Adrenal gland (tissue), 12 donors: ENCODE results near the gene KRTAP5-11. TPM values are rescaled to one million over a fixed set of nuclear protein-coding genes. Genes with fewer than 3 reads are reported as not detected.

ENCODE experiments used
- DNase-seq, 7 donors: peaks; one replicate each; pipeline ENCODE4 v3.0.0-alpha.2; 2019 to 2020
- H3K27ac ChIP-seq, 5 donors: fragments of 200-600 bp; sonication (generic) in 4 of 5; 1 replicate in 3 of 5; 2 replicates in 2 of 5; pipeline versions ENCODE4 v1.5.1 to v1.8.0; 2016 to 2020; ENCODE audit warnings: mild to moderate bottlenecking in 1 of 5
- H3K27me3 ChIP-seq: fragments of 200-600 bp; 2 replicates; pipeline ENCODE4 v1.8.0; 2021
- H3K36me3 ChIP-seq, 2 donors: fragments of 200-600 bp; replicated peaks in 1 of 2; 1 replicate in 1 of 2; 2 replicates in 1 of 2; pipeline versions ENCODE4 v1.5.1 to v1.8.0; 2018 to 2022
- H3K4me1 ChIP-seq, 2 donors: fragments of 200-600 bp; replicated peaks in 1 of 2; 1 replicate in 1 of 2; 2 replicates in 1 of 2; pipeline versions ENCODE4 v1.5.1 to v1.8.0; 2018 to 2021
- H3K4me3 ChIP-seq, 4 donors: fragments of 200-600 bp; sonication (generic) in 3 of 4; one replicate each; pipeline ENCODE4 v1.5.1; 2016 to 2018
- H3K9me3 ChIP-seq, 3 donors: fragments of 200-600 bp; sonication (generic) in 1 of 3; replicated peaks in 1 of 3; 1 replicate in 2 of 3; 2 replicates in 1 of 3; pipeline versions ENCODE4 v1.5.1 to v1.8.0; 2016 to 2021
- CTCF ChIP-seq, 6 experiments: fragments of 450-650 bp in 4 of 6; fragments of 200-600 bp in 2 of 6; sonication (generic) in 1 of 6; IDR thresholded peaks; 1 replicate in 5 of 6; 2 replicates in 1 of 6; pipeline versions ENCODE4 v1.5.1 to v1.8.0; 2016 to 2021; ENCODE audit warnings: antibody characterized with exemption in 6 of 6, mild to moderate bottlenecking in 2 of 6, moderate library complexity in 1 of 6
- POLR2A ChIP-seq, 2 donors: fragments of 450-650 bp; IDR thresholded peaks; one replicate each; pipeline ENCODE4 v1.6.1; 2017; ENCODE audit warnings: antibody characterized with exemption in 2 of 2, mild to moderate bottlenecking in 2 of 2, moderate library complexity in 1 of 2
- WGBS, 4 donors: extraction: QIAGEN DNeasy Blood & Tissue Kit in 2 of 4; methylation state at CpG; one replicate each; pipeline versions ENCODE4 v1.1.5 to v1.1.7; 2013 to 2017; 5-methylcytosine and 5-hydroxymethylcytosine counted together
- intact Hi-C, 2 donors: fragments of 100-400 bp; cut with DNase I; formaldehyde crosslinking; loops; one replicate each; pipeline versions ENCODE4 v1.14.1 to v1.15.0; 2022 to 2023
- polyA plus RNA-seq, 3 donors: library from polyadenylated mRNA; stranded (reverse); fragments of 200-250 nt in 2 of 3; fragments of 350-450 nt in 1 of 3; fragmentation: Illumina TruSeq in 1 of 3; extraction: RNeasy Lipid Tissue Mini Kit (QIAGEN cat#74804) in 1 of 3; gene quantifications; one replicate each; pipeline ENCODE4 v1.2.3, GENCODE V29; 2013 to 2014
- total RNA-seq, 9 donors: library from RNA; depleted of rRNA in 4 of 9; stranded (reverse); fragments of >200 nt in 4 of 9; fragments of 120-200 nt in 1 of 9; fragmentation: NEBNext Ultra II Directional in 1 of 9; extraction: Animal tissue kit (Norgen Biotek cat#: 25700) in 1 of 9; gene quantifications; one replicate each; pipeline versions ENCODE4 v1.1.0 to v1.2.4, GENCODE V29; 2013 to 2023
- donor health status: healthy with polysubstance abuse.
- donor health status: Bipolar disorder and iron deficiency.
- donor health status: DM: yes; HTN: yes; CAD: no.
- donor health status: DM: no; HTN: no; CAD: no.
- donor health status: DM: no; HTN: no; CAD: no.
- donor health status: DM: yes; HTN: yes; CAD: no.

Gene KRTAP5-11
- total and polyA plus RNA-seq, 12 donors = not detected

DNA sequence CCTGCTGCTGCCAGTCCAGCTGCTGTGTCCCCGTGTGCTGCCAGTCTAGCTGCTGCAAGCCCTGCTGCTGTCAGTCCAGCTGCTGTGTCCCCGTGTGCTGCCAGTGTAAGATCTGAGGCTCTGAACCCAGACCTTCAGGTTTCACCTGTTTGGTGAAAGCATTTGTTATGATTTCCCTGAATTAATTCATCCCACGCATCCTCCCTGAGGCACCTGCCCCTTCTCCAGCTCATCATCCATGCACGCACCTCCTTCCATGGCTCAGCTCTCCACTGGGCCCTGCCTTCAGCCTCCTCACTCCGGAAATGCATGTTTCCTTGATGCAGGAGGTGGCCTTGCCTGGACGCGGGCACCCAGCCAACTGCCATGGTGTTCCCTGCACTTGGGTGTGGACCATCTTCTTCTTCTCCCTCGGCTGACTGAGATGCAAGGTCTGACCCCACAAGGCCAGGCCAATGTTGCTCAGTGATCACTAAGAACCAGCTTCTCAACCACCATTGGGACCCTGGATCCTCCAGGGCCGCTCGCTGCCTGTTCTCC is 16.5 kb downstream of the KRTAP5-11 start:
- no peak for DNase-seq
- Histone ChIP-seq H3K27me3 (peaks cover 5% of the 10 kb centered on the region), H3K27ac (no peak overlapping the region), H3K36me3 (no peaks in the 10 kb centered on the region), H3K4me1 (no peaks in the 10 kb centered on the region), H3K4me3 (no peak overlapping the region), H3K9me3 (no peaks in the 10 kb centered on the region)
- intact Hi-C loops = no loop called here
- WGBS, 4 donors = 61 to 65% (median 62%) methylated on average over 8 to 10 of the region's 10 CpGs
- TF ChIP-seq POLR2A (IDR thresholded peaks at IDR 0.05) (no peak), CTCF (IDR thresholded peaks at IDR 0.05) (no peak)

DNA sequence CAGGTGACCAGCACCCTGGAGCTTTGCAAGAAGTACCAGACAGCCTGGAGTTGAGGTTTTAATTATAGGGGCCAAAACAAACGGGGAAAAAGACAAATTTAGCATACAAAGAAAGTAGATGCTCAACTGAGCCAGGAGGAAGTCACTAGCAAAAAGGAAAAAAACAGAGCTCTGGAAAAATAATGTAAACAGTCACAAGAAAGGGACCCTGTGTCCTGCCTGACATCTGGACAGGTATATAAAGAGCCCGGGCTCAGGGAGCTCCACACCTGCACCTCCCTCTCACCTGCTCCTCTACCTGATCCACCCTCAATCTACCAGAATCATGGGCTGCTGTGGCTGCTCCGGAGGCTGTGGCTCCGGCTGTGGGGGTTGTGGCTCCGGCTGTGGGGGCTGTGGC is 17.4 kb downstream of the KRTAP5-11 start, which contains the start of gene KRTAP5-10:
Gene KRTAP5-10 (plus strand): TSS at position 301 of the 400 bp plus-strand sequence. CDS start 25 bp downstream, at position 326.
- Histone ChIP-seq H3K4me1 (no peaks in the 10 kb centered on the region), H3K36me3 (no peaks in the 10 kb centered on the region), H3K9me3 (no peaks in the 10 kb centered on the region), H3K27ac (no peak within 1 kb of the TSS), H3K27me3 (peaks cover 5% of the 10 kb centered on the region), H3K4me3 (no peak within 1 kb of the TSS)
- no peak for DNase-seq
- intact Hi-C loops = no loop called here
- 51 to 71% (median 58%) methylated on average over 2 to 5 of the region's 5 CpGs for WGBS, 4 donors
- no peak for TF ChIP-seq POLR2A (IDR thresholded peaks at IDR 0.05)
- no peak for TF ChIP-seq CTCF (IDR thresholded peaks at IDR 0.05)

GRCh38 chr11:71564430-71564829 is 18.2 kb downstream of the KRTAP5-11 start:
- no peaks in the 10 kb centered on the region for H3K9me3 ChIP-seq
- no peaks in the 10 kb centered on the region for H3K36me3 ChIP-seq
- 76 to 94% (median 85%) methylated on average over 3 to 4 of the region's 4 CpGs for WGBS, 4 donors
- DNase-seq = no peak
- no peak overlapping the region for H3K27ac ChIP-seq
- H3K4me1 ChIP-seq = no peaks in the 10 kb centered on the region
- TF ChIP-seq POLR2A (IDR thresholded peaks at IDR 0.05) (no peak), CTCF (IDR thresholded peaks at IDR 0.05) (no peak)
- intact Hi-C loops = no loop called here
- peaks cover 5% of the 10 kb centered on the region for H3K27me3 ChIP-seq
- H3K4me3 ChIP-seq = no peak overlapping the region

DNA sequence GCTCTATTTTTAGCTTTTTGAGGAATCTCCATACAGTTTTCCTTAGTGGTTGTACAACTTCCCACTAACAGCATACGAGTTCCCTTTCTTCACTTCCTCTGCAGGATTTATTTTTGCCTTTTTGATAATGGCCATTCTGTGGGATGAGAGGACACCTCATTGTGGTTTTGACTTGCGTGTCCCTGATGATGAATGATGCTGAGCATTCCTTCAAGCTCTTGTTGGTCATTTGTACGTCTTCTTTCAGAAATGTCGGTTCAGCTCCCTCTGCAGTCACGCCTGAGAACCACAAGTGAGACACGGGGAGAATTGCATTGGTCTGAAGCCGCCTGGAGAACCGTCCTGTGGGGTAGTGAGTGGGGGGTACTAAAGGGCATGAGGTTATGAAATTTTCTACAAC is 19.3 kb downstream of the KRTAP5-11 start:
- no peak overlapping the region for H3K4me3 ChIP-seq
- no peaks in the 10 kb centered on the region for H3K9me3 ChIP-seq
- TF ChIP-seq CTCF (IDR thresholded peaks at IDR 0.05) (peak in 4 of 6 experiments; percentile 18 to 29 (median 24)), POLR2A (IDR thresholded peaks at IDR 0.05) (no peak)
- 14 to 16% (median 15%) methylated on average over 8 of the region's 8 CpGs for WGBS, 4 donors
- peak in 2 of 7 donors; percentile 15 to 19 for DNase-seq
- intact Hi-C loops = no loop called here
- no peak overlapping the region for H3K27ac ChIP-seq
- H3K36me3 ChIP-seq = no peaks in the 10 kb centered on the region
- peaks cover 5% of the 10 kb centered on the region for H3K27me3 ChIP-seq
- H3K4me1 ChIP-seq = no peaks in the 10 kb centered on the region
